WTC11 (cell line): Measurements from ENCODE around the gene SERP1.

Source experiments
- ATF2 ChIP-seq: sonication (generic); formaldehyde crosslinking; IDR thresholded peaks from 2 replicates; pipeline ENCODE4 v1.8.1; 2022; ENCODE audit warnings: low read depth, missing genetic modification reagents, borderline replicate concordance
- CBFB ChIP-seq: sonication (generic); formaldehyde crosslinking; IDR thresholded peaks from 2 replicates; pipeline ENCODE4 v1.8.1; 2022; ENCODE audit warnings: mild to moderate bottlenecking, low read depth, missing genetic modification reagents
- CTCF ChIP-seq: fragments of 200-600 bp; IDR thresholded peaks from 2 replicates; pipeline ENCODE4 v1.8.0; 2022; ENCODE audit warnings: antibody characterized with exemption
- E2F4 ChIP-seq: sonication (generic); formaldehyde crosslinking; IDR thresholded peaks from 2 replicates; pipeline ENCODE4 v1.8.1; 2022; ENCODE audit warnings: low read depth, mild to moderate bottlenecking, moderate library complexity, missing genetic modification reagents, borderline replicate concordance
- ELF4 ChIP-seq: sonication (generic); formaldehyde crosslinking; IDR thresholded peaks from 2 replicates; pipeline ENCODE4 v1.8.1; 2022; ENCODE audit warnings: low read depth, mild to moderate bottlenecking, moderate library complexity, missing genetic modification reagents
- JUN ChIP-seq: sonication (generic); formaldehyde crosslinking; IDR thresholded peaks from 2 replicates; pipeline ENCODE4 v1.8.0; 2023; ENCODE audit warnings: mild to moderate bottlenecking, missing genetic modification reagents
- MLX ChIP-seq: sonication (generic); formaldehyde crosslinking; IDR thresholded peaks from 2 replicates; pipeline ENCODE4 v1.8.1; 2023; ENCODE audit warnings: mild to moderate bottlenecking, missing genetic modification reagents, moderate library complexity
- OVOL2 ChIP-seq: fragments of 250-450 bp; sonication (Bioruptor Pico); IDR thresholded peaks from 2 replicates; pipeline ENCODE4 v1.9.0; 2021; ENCODE audit warnings: mild to moderate bottlenecking, borderline replicate concordance
- TF ChIP-seq, protein P1 (sequence below): sonication (generic); formaldehyde crosslinking; IDR thresholded peaks from 2 replicates; pipeline ENCODE4 v1.8.0; 2022; ENCODE audit warnings: mild to moderate bottlenecking, missing genetic modification reagents
- TF ChIP-seq, protein P2 (sequence below): sonication (generic); formaldehyde crosslinking; IDR thresholded peaks from 2 replicates; pipeline ENCODE4 v1.8.0; 2023; ENCODE audit warnings: missing genetic modification reagents
- TF ChIP-seq, protein P3 (sequence below): sonication (generic); formaldehyde crosslinking; IDR thresholded peaks from 2 replicates; pipeline ENCODE4 v1.8.1; 2023; ENCODE audit warnings: mild to moderate bottlenecking, missing genetic modification reagents, moderate library complexity

GRCh38 chr3:150567328-150567727 is 21.0 kb upstream of the SERP1 start:
- TF ChIP-seq ATF2: no peak
- no peak for TF ChIP-seq CTCF
- no peak for TF ChIP-seq MLX
- TF ChIP-seq JUN (CRISPR knock-in tag): no peak
- TF ChIP-seq, protein P1, sequence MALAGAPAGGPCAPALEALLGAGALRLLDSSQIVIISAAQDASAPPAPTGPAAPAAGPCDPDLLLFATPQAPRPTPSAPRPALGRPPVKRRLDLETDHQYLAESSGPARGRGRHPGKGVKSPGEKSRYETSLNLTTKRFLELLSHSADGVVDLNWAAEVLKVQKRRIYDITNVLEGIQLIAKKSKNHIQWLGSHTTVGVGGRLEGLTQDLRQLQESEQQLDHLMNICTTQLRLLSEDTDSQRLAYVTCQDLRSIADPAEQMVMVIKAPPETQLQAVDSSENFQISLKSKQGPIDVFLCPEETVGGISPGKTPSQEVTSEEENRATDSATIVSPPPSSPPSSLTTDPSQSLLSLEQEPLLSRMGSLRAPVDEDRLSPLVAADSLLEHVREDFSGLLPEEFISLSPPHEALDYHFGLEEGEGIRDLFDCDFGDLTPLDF (CRISPR knock-in tag): no peak
- TF ChIP-seq, protein P2, sequence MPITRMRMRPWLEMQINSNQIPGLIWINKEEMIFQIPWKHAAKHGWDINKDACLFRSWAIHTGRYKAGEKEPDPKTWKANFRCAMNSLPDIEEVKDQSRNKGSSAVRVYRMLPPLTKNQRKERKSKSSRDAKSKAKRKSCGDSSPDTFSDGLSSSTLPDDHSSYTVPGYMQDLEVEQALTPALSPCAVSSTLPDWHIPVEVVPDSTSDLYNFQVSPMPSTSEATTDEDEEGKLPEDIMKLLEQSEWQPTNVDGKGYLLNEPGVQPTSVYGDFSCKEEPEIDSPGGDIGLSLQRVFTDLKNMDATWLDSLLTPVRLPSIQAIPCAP (CRISPR knock-in tag): no peak
- TF ChIP-seq E2F4 (CRISPR knock-in tag): no peak
- no peak for TF ChIP-seq OVOL2 (CRISPR knock-in tag)
- TF ChIP-seq CBFB (CRISPR knock-in tag): no peak
- TF ChIP-seq, protein P3, sequence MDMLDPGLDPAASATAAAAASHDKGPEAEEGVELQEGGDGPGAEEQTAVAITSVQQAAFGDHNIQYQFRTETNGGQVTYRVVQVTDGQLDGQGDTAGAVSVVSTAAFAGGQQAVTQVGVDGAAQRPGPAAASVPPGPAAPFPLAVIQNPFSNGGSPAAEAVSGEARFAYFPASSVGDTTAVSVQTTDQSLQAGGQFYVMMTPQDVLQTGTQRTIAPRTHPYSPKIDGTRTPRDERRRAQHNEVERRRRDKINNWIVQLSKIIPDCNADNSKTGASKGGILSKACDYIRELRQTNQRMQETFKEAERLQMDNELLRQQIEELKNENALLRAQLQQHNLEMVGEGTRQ: no peak
- no peak for TF ChIP-seq ELF4
